Natural killer cell (primary cell): ENCODE results near the gene MAPKAP1. TPM values are rescaled to one million over a fixed set of nuclear protein-coding genes. Genes with fewer than 3 reads are reported as not detected.

Source experiments
- ATAC-seq, 3 donors: fragments of 150-1000 bp in 2 of 3; fragments of 200-7000 bp in 1 of 3; cut with Tn5 transposase; 1 replicate in 1 of 3; 2 replicates in 2 of 3; pipeline ENCODE4 v1.10.0; 2021; ENCODE audit warnings: mild to moderate bottlenecking in 2 of 3, moderate library complexity in 2 of 3
- DNase-seq, 2 donors: peaks; one replicate each; pipeline versions ENCODE4 v3.0.0 to v3.0.0-alpha.2; 2013 to 2021; ENCODE audit warnings: mixed read lengths in 1 of 2
- H3K27ac ChIP-seq: one replicate; pipeline ENCODE4 v1.5.1; 2013; ENCODE audit warnings: mild to moderate bottlenecking, low read length
- H3K27me3 ChIP-seq: one replicate; pipeline ENCODE4 v1.6.1; 2013; ENCODE audit warnings: low read length; ENCODE audit not compliant: control insufficient read depth, insufficient read depth
- H3K36me3 ChIP-seq: one replicate; pipeline ENCODE4 v1.6.1; 2013; ENCODE audit warnings: low read length; ENCODE audit not compliant: control insufficient read depth, insufficient read depth
- H3K4me1 ChIP-seq: one replicate; pipeline ENCODE4 v1.6.1; 2013; ENCODE audit warnings: low read length; ENCODE audit not compliant: control insufficient read depth, insufficient read depth
- H3K4me3 ChIP-seq: one replicate; pipeline ENCODE4 v1.5.1; 2013; ENCODE audit warnings: low read length
- H3K9me3 ChIP-seq: one replicate; pipeline ENCODE4 v1.6.1; 2013; ENCODE audit warnings: low read length; ENCODE audit not compliant: control insufficient read depth, insufficient read depth
- H3K27ac Mint-ChIP-seq, 2 donors: one replicate each; pipeline ENCODE4 v1.8.0; 2022; ENCODE audit warnings: mild to moderate bottlenecking in 2 of 2, mixed read lengths in 2 of 2, moderate library complexity in 1 of 2
- H3K27me3 Mint-ChIP-seq, 2 donors: one replicate each; pipeline ENCODE4 v1.8.0; 2022; ENCODE audit warnings: low read depth in 2 of 2, mixed read lengths in 2 of 2
- H3K36me3 Mint-ChIP-seq: one replicate; pipeline ENCODE4 v1.8.0; 2022; ENCODE audit warnings: mixed read lengths
- H3K4me1 Mint-ChIP-seq, 2 donors: one replicate each; pipeline ENCODE4 v1.8.0; 2022; ENCODE audit warnings: mixed read lengths in 2 of 2
- H3K4me3 Mint-ChIP-seq: one replicate; pipeline ENCODE4 v1.8.0; 2022; ENCODE audit warnings: mild to moderate bottlenecking, moderate library complexity, mixed read lengths
- H3K9me3 Mint-ChIP-seq, 2 donors: one replicate each; pipeline ENCODE4 v1.8.0; 2022; ENCODE audit warnings: mixed read lengths in 2 of 2
- WGBS: methylation state at CpG from one replicate; pipeline ENCODE4 v1.1.7; 2013; ENCODE audit warnings: missing lambda C conversion rate; ENCODE audit not compliant: insufficient coverage; 5-methylcytosine and 5-hydroxymethylcytosine counted together
- intact Hi-C: fragments of 100-400 bp; cut with micrococcal nuclease; formaldehyde crosslinking; loops from one replicate; pipeline ENCODE4 v1.14.2; 2022
- total RNA-seq, 4 donors: library from RNA; stranded (reverse); fragments of 120-200 nt in 1 of 4; gene quantifications; one replicate each; pipeline versions ENCODE4 v1.2.3 to v1.2.4, GENCODE V29; 2013 to 2022
- TF ChIP-seq, protein P1 (sequence below): fragments of 200-600 bp; IDR thresholded peaks from one replicate; pipeline ENCODE4 v1.8.0; 2022; ENCODE audit warnings: antibody characterized with exemption

Gene MAPKAP1
- total RNA-seq, 3 donors from 2014 or later (not counting 1 experiment from before 2014, with no cell fraction given) = 51.1 to 73.0 (median 58.8) TPM

DNA sequence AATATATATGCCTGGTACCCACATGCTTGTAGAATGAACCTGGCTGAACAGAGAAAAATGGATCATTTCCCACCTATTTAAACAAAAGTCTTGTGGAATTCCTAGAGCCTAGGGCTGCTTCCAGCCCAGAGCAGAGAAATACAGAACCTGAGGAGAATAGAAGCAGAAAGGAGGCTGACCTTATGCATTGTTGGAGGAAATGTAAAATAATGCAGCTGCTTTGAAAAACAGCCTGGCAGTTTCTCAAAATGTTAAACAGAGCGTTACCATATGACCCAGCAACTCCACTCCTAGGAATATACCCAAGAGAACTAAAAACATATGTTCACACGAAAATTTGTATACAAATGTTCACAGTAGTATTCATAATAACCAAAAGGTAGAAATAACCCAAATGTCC is 15.1 kb downstream of the MAPKAP1 start:
- no peak for DNase-seq
- Mint-ChIP-seq H3K4me1 (peaks cover 26 to 33% of the 10 kb centered on the region in 2 donors), H3K9me3 (no peaks in the 10 kb centered on the region), H3K4me3 (no peak overlapping the region), H3K27ac (peak overlapping the region in 1 of 2 donors; percentile 18), H3K36me3 (no peaks in the 10 kb centered on the region), H3K27me3 (no peaks in the 10 kb centered on the region)
- H3K9me3 ChIP-seq = no peaks in the 10 kb centered on the region
- 83% methylated on average over 2 of the region's 2 CpGs for WGBS
- H3K4me1 ChIP-seq = no peaks in the 10 kb centered on the region
- no peak overlapping the region for H3K27ac ChIP-seq
- H3K36me3 ChIP-seq = no peaks in the 10 kb centered on the region
- intact Hi-C loops = no loop called here
- TF ChIP-seq, protein P1, sequence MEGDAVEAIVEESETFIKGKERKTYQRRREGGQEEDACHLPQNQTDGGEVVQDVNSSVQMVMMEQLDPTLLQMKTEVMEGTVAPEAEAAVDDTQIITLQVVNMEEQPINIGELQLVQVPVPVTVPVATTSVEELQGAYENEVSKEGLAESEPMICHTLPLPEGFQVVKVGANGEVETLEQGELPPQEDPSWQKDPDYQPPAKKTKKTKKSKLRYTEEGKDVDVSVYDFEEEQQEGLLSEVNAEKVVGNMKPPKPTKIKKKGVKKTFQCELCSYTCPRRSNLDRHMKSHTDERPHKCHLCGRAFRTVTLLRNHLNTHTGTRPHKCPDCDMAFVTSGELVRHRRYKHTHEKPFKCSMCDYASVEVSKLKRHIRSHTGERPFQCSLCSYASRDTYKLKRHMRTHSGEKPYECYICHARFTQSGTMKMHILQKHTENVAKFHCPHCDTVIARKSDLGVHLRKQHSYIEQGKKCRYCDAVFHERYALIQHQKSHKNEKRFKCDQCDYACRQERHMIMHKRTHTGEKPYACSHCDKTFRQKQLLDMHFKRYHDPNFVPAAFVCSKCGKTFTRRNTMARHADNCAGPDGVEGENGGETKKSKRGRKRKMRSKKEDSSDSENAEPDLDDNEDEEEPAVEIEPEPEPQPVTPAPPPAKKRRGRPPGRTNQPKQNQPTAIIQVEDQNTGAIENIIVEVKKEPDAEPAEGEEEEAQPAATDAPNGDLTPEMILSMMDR = no peak
- no peak overlapping the region for H3K4me3 ChIP-seq
- no peak for ATAC-seq
- H3K27me3 ChIP-seq = no peaks in the 10 kb centered on the region

DNA sequence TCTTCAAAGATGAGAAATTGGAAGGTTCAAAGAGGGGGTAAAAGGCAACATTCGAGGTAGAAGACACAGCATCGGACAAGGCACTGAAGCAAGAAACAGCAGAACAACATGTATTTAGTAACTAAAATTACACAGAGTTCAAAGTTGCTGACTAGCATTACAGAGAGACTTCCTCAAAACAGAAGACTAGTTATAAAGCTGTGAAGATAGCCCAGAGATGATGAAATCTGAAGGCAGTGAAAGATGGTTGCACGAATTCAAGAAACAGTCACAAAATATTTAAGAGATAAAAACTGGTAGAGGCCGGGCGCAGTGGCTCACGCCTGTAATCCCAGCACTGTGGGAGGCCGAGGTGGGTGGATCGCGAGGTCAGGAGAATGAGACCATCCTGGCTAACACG is 16.3 kb downstream of the MAPKAP1 start:
- no peak for DNase-seq

DNA sequence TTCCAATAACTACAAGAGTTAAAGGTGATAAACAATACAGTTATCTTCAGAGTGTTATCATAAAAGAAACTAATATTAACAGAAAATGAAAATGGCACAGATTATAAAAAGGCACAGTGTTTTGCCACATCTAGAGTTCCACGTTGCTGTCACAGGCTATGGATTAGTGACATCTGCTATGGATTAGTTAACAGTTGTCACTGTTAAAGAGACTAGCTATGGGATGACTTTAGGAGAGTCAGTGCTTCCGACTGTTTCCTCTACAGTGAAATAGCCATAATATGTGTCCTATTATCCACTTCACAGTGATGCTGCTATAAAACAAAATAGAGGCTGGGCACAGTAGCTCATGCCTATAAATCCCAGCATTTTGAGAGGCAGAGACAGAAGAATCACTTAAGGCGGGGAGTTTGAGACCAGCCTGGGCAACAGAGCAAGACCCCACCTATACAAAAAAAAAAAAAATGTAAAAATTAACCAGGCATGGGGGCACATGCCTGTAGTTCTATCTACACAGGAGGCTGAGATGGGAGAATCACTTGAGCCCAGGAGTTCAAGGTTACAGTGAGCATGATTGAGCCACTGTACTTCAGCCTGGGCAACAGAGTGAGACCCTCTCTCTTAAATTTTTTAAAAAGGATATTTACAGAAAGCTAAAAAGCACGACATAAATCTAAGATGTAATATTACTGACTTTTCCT is 19.7 kb downstream of the MAPKAP1 start:
- peaks cover 37 to 41% of the 10 kb centered on the region in 2 donors for H3K4me1 Mint-ChIP-seq
- 94% methylated on average over 3 of the region's 4 CpGs for WGBS
- TF ChIP-seq, protein P1 = no peak
- Histone ChIP-seq H3K4me1 (no peaks in the 10 kb centered on the region), H3K9me3 (no peaks in the 10 kb centered on the region), H3K27ac (no peak overlapping the region), H3K4me3 (no peak overlapping the region), H3K27me3 (no peaks in the 10 kb centered on the region), H3K36me3 (no peaks in the 10 kb centered on the region)
- H3K4me3 Mint-ChIP-seq = no peak overlapping the region
- no peaks in the 10 kb centered on the region for H3K27me3 Mint-ChIP-seq
- ATAC-seq (no peak), DNase-seq (no peak)
- intact Hi-C loops = no loop called here
- H3K27ac Mint-ChIP-seq = no peak overlapping the region
- no peaks in the 10 kb centered on the region for H3K9me3 Mint-ChIP-seq
- no peaks in the 10 kb centered on the region for H3K36me3 Mint-ChIP-seq

More for the DNA sequence above, 16.3 kb downstream of the MAPKAP1 start:
- ATAC-seq = no peak
- H3K9me3 Mint-ChIP-seq = no peaks in the 10 kb centered on the region
- Histone ChIP-seq H3K4me3 (no peak overlapping the region), H3K9me3 (no peaks in the 10 kb centered on the region), H3K27ac (no peak overlapping the region), H3K27me3 (no peaks in the 10 kb centered on the region), H3K36me3 (no peaks in the 10 kb centered on the region), H3K4me1 (no peaks in the 10 kb centered on the region)
- H3K4me1 Mint-ChIP-seq = peaks cover 27 to 28% of the 10 kb centered on the region in 2 donors
- intact Hi-C loops = no loop called here
- peak overlapping the region in 1 of 2 donors; percentile 19 for H3K27ac Mint-ChIP-seq
- TF ChIP-seq, protein P1 = no peak
- no peaks in the 10 kb centered on the region for H3K36me3 Mint-ChIP-seq
- WGBS = 94% methylated on average over 10 of the region's 10 CpGs
- no peaks in the 10 kb centered on the region for H3K27me3 Mint-ChIP-seq
- H3K4me3 Mint-ChIP-seq = no peak overlapping the region

DNA sequence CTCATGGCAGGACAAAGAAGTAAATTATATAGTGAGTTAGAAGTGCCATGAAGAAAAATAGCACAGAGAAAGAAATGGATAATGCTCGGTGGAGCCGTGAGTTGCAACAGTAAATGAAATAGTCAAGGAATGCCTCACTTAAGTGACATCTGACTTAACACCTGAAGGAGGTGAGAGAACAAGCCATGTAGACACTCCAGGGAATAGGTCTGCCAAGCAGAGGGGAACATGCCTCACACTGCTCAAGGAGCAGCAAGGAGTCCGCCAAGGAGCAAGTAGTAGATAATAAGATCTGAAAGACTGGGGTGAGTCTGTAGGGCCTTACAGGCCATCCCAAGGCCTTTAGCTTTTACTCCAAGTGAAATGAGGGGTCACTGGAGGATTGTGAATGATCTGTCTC is 21.8 kb downstream of the MAPKAP1 start:
- no peak overlapping the region for H3K4me3 Mint-ChIP-seq
- ATAC-seq (no peak), DNase-seq (no peak)
- no peaks in the 10 kb centered on the region for H3K4me1 ChIP-seq
- TF ChIP-seq, protein P1 = no peak
- H3K27me3 Mint-ChIP-seq = no peaks in the 10 kb centered on the region
- no peaks in the 10 kb centered on the region for H3K36me3 Mint-ChIP-seq
- 97% methylated on average over 3 of the region's 3 CpGs for WGBS
- H3K27ac Mint-ChIP-seq = no peak overlapping the region
- H3K27ac ChIP-seq = no peak overlapping the region
- H3K36me3 ChIP-seq = no peaks in the 10 kb centered on the region
- H3K9me3 Mint-ChIP-seq = no peaks in the 10 kb centered on the region
- no peaks in the 10 kb centered on the region for H3K9me3 ChIP-seq
- peaks cover 22 to 34% of the 10 kb centered on the region in 2 donors for H3K4me1 Mint-ChIP-seq
- H3K27me3 ChIP-seq = no peaks in the 10 kb centered on the region
- no peak overlapping the region for H3K4me3 ChIP-seq
- intact Hi-C loops = no loop called here
